Stimulated activated CD4-positive, alpha-beta T cell treated with anti-CD3 and anti-CD28 coated beads, Interleukin-12 subunit alpha, Interleukin-12 subunit beta, amount 100 ng/mL, for 48 hours (primary cell): ENCODE measurements around the gene THRB.

Source experiments
- DNase-seq, 3 donors: peaks; one replicate each; pipeline ENCODE4 v3.0.0-alpha.2; 2020; ENCODE audit warnings: low read depth in 2 of 3, low spot score in 1 of 3

The THRB gene

DNA sequence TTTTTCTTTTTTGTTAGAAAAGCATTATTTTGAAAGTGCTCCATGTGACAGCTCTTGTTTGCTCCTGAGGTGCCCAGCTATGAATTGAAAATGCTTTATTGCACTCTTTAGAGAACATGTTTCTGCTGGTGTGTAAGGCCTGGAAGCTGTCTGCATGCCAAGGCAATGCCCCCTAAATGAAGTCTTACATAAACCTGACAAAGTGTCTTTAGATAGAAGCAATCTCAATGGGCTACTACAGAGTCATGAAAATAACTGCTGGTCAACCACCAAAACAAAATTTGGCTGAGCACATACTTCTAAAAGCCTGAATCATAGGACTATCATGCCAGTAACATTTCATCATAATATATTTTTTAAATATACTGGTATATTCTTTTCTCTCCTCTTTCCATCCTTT, 178.7 kb downstream of the THRB start:
- DNase-seq = no peak

GRCh38 chr3:24315356-24315755, 179.3 kb downstream of the THRB start:
- DNase-seq = no peak

- no peak for DNase-seq
Measured at GRCh38 chr3:24311881-24312280, 182.8 kb downstream of the THRB start.

DNA sequence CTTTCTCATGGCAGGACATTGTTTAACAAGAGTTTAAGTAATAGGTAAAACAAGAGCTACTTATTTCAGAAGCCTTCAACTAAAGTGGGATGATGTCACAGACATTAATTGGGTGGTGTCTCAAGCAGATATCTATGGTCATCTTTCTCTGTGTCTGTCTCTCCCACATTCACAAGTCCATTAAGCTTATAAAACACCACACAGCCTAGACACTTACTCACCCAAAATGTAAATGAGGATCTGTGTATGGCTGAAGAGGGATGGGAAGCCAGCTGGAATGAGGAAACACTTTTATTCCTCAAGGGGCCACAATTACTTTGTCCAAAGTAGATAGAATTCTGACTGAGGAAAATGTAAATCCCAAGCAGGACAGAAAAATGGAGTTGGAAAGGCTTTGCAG, 183.8 kb downstream of the THRB start:
- no peak for DNase-seq

DNA sequence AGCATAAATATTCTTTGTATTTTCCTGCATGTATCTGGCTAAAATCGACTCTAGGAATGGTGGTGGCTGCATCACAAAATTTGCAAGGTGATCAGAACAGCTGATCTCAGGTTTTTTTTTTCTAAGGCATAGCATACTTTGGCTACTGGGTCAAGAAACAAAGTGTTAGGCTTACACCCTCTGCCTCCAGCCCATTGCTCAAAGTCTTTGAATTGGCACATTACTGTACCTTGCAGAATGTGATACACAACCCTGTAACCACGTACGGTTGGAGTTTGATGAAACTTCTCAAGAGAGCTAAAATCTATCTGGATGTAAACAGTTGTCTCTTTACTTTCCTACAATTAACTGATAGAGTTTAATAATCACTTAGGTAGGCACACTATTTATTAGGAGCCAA, 188.1 kb downstream of the THRB start:
- no peak for DNase-seq

DNA sequence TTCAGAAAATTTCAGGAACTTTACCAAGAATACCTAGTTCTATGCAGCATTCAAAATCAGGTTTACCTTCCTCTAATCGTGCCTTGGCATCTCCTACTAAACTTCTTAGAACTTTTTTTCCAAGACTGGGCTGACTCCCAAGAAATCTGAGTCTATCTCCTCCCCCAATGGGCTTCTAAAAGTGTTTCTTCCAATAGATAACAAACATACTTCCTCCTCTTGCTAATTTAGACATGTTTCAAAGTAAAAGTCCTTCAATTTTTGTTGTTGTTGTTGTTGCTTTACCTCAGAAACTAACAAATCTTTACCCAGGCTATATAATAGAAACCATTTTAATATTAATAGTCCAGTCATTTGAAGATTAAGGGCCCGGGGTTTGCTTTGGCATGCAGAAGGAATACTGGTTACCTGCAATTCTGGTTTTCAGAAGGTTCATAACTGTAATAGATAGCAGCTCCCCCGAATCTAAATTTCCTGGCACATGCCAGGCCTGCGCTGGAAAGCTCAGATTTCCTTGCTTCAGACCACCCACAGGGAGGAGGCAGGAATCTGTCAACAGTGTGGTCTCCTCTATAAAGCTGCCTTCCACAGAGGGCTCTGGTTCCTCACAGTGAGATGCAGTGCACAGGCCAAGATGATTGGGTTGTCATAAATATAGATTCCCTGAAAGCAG, 188.7 kb downstream of the THRB start:
- DNase-seq = no peak

- no peak for DNase-seq
Measured at GRCh38 chr3:24303057-24303754, 191.4 kb downstream of the THRB start.

GRCh38 chr3:24302396-24302795, 192.3 kb downstream of the THRB start:
- DNase-seq = no peak

DNA sequence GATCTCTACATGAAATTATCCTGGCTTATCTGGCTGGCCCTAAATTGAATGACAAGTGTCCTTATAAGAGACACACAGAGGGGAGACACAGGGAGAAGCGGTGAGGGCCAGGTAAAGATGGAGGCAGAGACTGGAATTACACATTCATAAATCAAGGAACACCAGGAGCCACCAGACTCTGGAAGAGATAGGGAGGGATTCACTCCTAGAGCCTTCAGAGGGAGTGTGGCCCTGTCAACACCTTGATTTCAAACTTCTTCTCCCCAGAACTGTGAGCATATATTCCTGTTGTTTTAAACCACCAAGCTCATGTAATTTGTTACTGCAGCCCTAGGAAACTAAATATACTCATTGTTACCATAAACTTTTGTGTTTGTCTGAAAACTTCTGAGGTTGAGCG, 193.7 kb downstream of the THRB start:
- no peak for DNase-seq

DNA sequence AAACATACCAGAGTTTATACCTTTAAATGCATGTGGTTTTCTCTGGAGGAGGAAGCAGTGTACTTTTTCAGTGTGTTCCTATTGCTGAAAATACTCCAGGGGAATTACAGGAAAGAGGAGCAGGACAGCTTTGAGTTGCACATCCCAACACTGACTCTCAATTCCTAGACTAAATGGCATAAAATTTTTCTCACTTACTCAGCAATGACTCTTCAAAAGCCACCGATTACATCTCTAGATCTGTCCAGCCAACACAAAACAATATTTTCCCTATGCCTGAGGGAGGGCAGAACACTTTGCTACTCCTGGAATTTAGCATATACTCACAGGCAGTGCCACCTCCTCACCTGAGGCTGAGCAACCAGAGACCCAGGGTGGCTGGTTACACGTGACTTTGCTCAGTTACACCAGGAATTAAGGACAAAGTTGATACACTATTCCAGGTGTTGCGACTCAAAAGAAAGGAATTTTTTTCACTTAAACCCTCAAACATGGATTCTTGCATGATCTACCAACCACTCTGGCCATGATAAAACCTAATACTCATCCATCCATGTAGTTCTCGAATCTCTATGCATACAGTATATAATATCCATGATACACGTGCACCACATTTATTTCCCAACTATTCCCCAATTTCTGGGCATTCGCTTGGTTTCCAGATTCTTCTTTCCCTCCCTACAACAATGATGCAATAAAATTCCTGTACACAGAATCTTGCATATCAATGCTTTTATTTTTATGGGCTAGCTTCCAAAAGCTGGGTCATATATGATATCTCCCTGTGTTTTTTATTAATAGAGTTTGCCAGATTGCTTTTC, 194.6 kb downstream of the THRB start:
- no peak for DNase-seq

- DNase-seq = no peak
Measured at GRCh38 chr3:24299246-24299805, 195.3 kb downstream of the THRB start.

DNA sequence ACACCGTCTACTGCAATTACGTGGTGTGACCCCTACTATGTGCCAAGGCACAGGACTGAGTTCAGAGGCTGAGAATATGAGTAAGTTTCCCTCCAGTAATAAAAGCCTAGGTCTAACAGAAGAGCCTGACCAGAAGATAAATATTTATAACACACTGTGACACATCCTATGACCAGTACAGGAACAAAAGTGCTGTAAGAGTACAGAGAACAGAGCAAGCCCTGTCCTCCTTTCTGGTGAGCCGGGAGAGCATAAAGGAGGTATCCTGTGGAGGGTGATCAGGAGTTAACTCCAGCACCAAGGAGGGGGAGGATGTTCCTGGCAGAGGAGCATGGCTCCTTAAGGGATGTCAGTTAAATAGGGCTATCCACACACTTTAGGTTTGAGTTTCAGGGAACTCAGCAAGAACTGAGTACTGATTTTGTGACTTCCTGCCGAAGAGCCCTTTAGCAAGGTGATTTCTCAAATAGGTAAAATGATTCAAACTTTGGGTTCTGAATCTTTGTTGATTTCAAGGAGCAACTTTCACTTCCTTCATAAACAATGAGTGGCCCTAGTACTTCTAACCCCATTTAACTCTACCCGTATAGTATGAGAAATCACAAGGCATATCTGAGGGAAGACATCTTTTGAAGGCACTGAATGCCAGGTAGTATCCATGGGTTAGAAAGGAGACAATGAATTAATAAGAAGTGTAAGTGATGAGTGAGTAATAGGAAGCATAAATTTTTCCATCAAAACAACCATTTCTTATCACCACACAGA, 198.0 kb downstream of the THRB start:
- DNase-seq = no peak

DNA sequence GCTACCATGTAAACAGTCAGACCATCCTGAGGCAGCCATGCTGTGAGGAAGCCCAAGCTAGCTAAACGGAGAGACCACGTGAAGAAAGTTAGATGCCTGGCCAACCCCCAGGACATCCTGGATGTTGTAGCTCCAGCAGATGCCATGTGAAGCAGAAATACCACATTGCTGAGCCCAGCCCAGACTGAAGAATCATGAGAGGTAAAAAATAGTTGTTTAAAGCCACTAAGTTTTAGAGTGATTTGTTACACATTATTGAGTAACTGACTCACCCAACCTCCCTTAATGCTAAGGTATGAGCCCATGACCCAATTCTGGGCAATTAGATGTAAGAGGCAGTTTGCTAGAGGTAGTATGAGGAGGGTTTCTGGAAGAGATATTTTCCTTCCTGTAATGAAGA, 200.5 kb downstream of the THRB start:
- DNase-seq = no peak

DNA sequence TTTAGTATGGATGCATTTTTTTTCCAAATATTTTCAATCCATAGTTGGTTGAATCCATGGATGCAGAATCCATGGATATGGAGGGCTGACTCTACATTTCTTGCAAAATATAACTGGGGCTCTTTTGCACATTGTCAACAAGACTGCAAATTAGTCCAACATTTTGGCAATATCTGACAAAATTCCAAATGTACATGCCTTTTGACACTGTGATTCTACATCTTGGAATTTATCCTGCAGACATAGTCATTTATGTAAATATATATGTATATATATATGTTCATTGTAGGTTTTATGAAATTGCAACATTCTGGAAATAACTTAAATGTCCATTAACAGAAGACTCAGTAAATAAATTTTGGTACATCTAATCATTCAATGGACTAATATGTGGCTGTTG, 203.0 kb downstream of the THRB start:
- no peak for DNase-seq

DNA sequence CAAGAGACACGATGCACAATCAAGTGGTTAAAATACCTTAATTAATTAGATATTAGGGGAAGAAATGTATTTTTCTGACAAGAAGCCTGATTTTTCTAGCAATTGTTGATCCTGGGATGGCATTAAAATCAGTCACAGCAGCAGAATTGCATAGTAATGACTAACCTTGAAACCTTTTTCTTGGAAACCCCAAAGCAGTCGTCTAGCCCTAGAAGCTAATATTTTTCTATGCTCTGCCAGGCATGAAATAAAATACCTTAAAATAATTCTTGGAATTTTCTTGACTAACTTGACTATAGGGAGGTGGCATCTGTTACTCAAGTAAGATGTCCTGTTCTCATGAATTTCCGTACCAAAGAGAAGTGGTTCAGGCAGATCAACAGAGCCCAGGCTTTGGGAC, 204.1 kb downstream of the THRB start:
- no peak for DNase-seq

DNA sequence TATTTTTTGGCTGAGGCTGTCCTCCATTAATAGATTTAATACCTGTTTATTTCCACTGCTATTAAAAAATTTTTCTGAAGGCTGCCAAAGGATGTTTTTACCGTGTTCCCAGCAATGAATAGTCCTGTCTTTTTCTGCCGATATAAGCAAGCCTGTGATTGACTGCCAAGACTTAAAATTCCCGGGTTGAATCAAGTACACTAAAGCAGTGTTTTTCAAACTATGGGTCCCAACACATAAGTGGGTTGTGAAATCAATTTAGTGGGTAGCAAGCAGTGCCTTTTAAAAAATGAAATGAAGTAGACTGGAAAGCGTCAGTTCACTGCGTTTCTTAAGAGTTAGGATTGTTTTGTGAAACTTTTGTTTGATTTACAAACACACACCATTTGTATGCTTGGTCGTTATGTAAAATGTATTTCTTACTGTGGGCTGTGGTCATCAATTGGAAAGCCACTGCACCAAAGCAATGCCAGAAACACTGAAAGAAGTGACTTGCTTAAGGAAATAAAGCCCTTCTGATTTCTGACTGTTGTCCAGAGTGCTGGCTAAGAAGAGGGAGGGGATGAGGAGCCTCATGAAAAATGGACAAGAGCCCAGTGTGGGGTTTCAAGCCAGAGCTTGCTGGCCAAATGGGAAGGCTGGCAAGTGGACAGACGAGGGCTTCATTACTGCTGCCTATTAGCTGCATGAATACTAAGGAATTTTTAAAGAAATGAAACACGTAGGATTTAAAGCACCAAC, 206.0 kb downstream of the THRB start:
- no peak for DNase-seq

GRCh38 chr3:24287755-24288450, 206.7 kb downstream of the THRB start:
- no peak for DNase-seq

DNA sequence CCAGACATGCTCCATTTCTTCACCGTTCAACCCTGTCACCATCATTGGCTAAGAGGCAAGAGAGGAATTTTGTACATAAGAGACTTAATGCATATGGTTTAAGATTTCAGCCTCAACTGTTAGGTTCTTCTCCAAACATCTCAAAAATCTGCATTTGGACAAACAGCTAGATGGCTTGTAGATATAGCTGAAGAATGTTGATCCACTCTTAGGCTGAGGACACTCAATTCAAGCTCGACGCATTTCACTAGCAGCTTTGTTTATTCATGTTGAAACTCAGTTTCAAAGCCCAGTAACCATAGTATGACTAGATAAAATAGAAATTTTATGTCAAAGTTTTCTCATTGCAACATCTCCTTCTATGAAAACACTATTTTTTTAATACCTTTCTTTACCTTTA, 208.2 kb downstream of the THRB start:
- no peak for DNase-seq

DNA sequence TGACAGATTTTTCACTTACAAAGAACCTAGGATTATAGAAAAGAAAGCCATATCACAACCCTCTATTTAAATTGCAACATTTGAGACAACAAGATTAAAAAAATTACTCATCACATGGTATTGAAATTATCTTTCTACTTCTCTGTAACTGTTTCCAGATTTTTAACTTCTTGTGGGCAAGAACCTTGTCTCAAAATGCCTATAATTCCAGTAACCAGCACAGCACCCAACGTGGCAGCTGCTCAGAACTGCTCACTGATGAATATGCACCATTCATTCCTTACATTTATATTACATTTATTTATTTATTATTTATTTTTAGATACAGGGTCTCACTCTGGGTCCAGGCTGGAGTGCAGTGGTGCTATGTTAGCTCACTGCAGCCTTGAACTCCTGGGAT, 216.1 kb downstream of the THRB start:
- no peak for DNase-seq

- DNase-seq = no peak
Measured at GRCh38 chr3:24273491-24273890, 221.2 kb downstream of the THRB start.
